Medulla oblongata (tissue), 1 donor: ENCODE results near the gene INF2.
A peak's percentile ranks its signal among the peaks of the same experiment; 100 is the strongest.

ENCODE experiments used
- DNase-seq: peaks from one replicate; pipeline ENCODE4 v3.0.0-alpha.2; 2015; ENCODE audit errors: extremely low spot score

INF2 gene

DNA sequence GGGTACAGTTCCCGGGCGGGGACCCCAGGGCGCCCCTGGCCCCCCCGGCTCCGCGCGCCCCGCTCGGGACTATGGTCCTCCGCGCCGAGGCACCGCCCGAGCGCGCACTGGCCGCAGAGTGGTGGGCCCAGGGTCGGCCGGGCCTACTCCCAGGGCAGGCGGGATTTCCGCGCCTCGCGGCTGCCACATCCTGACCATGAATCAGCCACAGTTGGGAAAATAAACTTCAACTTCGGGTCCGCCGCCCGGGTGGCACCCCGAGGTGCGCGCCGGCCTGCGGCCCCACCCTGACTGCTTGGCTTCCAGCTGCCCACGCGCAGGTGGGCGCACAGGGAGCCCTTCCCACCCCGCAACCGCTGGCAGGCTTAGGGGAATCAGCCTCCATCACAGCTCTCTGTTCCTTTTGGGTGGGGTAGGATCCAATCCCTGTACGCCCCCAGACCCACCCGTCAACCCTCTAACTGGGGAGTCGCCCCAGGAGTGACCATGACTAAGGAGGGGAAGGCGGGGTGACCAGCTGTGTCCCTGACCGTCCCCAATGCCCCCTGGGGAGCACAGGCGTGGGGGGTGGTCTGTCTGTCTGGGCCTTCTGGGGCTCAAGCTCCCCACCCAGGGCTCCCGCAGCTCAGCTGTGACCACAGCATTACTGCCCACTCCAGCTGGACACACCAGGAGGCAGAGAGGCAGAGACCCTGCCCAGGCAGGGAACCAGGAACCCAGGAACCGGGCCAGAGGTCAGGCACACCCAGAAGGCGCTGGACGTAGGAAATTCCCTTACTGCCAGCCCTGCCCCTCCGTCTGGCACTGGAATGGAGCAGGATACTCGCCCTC is 678 bp downstream of the INF2 start:
- no peak for DNase-seq

GRCh38 chr14:104690861-104691455 is 1.5 kb downstream of the INF2 start:
- no peak for DNase-seq

DNA sequence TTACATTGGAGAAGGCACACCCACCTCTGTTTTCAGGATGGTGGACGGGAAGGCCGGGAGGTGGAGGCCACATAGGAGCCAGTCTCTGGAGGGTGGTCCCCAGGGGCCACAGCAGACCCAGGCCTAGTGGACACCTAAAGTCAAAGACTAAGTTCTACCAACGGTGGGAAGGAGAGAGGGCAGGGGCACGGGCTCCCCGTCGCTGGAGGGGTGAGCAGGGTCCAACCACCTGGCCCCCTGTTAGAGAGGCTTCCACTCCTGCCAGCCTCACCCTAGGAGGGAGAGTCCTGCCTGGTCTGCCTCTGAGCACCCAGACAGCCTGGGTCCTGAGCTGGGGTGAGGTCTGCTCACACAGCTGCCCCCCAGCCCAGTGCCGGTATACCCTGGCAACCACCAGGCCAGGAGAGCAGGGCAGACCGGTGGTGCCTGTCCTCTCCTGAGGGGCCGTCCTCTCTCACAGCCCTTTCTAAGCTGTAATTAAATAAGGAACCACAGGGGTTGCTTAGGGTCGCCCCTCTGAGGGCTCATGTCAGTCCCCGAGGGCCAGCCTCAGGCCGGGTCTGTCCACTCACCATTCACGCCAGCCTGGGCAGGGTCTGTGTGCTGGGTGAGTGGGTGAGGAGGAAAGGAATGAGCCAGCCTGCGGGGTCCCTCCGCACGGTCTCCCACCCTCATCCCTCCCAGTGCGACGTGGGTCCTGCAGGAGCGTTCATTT is 2.3 kb downstream of the INF2 start:
- DNase-seq = no peak

GRCh38 chr14:104692261-104692938 is 3.0 kb downstream of the INF2 start:
- no peak for DNase-seq

GRCh38 chr14:104692939-104693315 is 3.5 kb downstream of the INF2 start:
- DNase-seq = no peak

DNA sequence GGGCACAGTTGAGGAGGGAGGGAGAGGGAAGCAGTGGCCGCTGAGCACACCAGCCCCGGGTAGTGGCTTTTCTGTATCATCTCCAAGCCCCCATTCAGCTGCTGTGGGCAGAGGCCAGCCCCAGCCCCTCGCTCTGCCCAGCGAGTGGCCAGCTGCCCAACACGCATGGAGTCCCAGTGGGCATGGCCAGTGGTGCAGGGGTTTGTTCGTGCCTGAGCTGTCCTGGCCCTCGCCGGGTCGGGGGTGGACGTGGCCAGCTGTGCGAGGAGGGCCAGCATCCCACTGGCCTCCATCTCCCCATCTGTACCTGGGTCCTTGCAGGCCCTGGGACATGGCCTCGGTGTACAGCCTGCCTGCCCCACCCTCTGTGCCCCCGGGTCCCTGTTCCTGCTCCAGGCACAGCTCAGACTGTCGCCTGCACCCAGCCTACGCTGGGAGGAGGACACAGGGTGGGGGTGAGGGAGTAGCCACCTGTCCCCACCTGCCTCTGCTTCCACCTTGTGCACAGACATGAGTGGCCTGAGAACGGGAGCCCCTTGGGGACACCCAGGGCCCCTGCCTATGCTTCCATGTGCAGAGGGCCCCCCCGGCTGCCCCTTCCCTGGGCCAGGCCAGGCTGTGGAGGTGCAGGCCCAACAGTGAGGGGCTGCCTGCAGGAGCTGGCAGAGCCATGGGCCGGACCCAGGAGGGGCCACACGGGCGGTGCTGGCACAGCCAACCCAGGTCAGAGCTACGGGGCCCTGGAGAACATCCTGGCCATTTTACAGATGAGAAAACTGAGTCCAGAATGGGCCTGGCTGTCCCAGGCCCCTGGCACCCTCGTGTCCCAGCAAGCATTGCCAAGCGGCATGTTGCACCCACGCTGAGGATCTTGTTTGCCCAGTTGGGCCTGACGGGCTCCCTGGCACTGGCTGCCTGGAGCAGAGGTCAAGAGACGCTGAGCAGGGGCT is 4.3 kb downstream of the INF2 start:
- DNase-seq = no peak

- DNase-seq = peak; percentile 94
Measured at GRCh38 chr14:104694475-104694950, 5.1 kb downstream of the INF2 start.

DNA sequence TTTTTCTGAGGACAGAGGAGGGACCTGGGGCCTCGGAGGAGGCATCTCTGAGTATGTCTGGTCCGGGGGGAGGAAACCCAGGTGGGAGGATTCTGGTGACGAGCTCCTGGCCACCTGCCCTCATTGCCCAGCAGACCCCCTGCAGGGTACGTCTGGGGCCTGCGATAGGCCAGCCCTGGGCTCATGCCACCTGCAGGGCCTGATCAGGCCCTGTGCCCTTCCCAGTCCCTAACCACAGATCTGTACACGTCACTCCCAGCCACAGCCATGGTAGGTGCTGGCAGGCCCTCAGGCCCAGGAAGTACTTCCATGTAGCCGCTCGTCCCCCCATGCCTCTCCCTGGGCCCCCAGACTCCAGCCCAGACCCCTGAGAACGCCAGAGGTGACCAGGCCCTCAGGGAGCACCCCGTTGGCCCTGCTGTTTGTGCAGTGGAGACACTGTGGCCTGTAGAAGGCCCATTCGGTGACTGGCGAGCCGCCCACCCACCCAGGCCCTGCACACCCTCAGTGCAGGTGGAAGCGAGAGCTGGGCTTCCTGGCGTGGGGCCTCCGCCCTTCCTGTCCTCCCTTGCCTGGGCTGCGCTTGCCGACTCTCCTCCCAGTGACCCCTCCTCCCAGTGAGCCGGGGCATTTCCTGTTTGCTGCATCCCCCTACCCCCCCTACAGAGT is 5.7 kb downstream of the INF2 start:
- DNase-seq = no peak

GRCh38 chr14:104695660-104696000 is 6.2 kb downstream of the INF2 start:
- no peak for DNase-seq

DNA sequence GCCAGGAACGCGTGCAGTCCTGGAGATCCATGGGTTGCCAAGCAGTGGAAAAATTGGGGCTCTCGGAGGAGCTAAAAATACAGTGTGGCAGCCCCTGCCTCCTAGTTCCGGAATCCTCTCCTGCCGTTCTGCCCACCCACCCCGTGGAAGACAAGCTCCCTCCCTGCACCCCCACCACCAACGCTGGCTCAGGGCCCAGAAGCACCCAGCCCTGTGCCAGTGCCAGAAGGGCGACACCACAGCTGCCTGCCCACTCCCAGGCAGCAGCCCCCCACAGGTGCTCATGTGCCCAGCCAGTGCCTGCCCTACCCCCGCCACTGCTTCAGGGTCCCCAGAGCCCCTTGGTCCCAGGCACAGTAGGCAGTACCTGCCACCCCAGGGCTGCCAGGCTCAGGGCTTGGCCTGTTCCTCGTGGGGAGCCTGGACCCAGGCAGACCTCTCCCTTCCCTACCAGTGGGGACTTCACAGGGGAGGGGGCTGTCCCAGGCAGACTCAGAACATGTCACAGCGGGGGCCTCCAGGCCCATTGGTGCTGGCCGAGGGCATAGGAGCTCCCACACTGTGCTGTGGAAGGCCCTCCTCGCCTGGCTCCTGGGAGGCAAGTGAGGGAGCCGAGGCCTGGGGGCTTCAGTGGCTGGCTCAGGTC is 7.4 kb downstream of the INF2 start:
- no peak for DNase-seq

GRCh38 chr14:104697317-104697703 is 7.9 kb downstream of the INF2 start:
- DNase-seq = no peak

- no peak for DNase-seq
Measured at GRCh38 chr14:104697892-104698583, 8.6 kb downstream of the INF2 start.

GRCh38 chr14:104698688-104699425 is 9.4 kb downstream of the INF2 start:
- DNase-seq = peak; percentile 57

- DNase-seq = no peak
Measured at GRCh38 chr14:104699426-104699748, 10.0 kb downstream of the INF2 start.

- no peak for DNase-seq
Measured at GRCh38 chr14:104700225-104700651, 10.8 kb downstream of the INF2 start.

DNA sequence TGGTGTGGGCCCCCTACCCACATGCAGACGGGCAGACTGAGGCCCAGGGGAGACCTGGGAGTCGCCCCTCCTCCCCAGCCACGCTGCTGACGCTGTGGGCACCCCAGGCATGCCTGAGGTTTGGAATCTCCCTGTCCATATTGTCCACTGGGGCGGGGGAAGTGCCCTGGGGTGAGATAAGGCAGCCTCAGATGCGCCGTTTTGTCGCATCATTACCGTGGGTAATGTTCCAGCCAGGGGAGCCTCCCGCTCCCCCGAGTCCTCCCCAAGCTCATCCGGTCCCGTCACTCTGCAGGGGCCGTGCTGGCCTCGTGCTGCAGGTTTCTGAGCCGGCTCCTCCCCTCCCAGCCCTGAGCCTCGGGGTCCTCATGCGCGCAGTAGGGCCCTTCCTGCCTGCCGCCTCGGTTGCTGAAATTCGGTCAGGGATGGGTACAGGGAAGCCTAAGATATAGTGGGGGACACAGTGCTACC is 11.4 kb downstream of the INF2 start:
- DNase-seq = no peak

DNA sequence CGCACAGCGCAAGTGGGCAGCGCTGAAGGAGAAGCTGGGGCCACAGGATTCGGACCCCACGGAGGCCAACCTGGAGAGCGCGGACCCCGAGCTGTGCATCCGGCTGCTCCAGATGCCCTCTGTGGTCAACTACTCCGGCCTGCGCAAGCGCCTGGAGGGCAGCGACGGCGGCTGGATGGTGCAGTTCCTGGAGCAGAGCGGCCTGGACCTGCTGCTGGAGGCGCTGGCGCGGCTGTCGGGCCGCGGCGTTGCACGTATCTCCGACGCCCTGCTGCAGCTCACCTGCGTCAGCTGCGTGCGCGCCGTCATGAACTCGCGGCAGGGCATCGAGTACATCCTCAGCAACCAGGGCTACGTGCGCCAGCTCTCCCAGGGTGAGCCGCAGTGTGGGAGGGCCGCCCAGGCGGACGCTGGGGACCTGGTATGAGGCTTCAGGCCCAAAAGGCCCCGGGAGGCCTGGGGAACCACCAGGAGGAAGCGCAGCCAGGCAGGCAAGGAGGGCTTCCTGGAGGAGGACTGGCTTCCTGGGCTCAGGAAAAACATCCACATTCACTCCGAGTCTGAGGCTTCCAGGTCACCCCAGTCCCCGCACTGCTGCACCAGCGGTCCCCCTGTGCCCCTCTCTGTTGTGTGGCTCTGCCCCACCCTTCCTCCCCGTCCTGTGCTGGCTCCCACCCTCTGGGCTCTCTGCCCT is 12.1 kb downstream of the INF2 start:
- DNase-seq = no peak

DNA sequence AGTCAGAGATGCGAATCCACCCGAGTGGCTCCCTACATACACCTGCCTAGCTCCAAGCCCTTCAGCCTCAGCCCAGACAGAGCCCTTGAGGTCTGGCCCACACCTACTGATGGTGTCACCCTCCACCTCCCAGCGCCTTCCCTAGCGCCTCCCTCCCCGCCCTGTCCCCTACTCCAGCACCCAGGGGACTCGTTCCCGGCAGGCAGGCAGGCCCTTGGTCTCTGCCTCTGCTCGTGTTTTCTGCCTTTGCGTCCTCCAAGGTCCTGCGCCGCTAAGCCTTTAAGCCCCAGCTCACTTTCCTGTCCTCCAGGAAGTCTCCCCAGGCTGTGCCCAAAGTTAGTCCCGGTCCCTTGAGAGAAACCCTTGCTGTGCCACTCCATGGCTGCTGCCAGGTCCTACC is 12.7 kb downstream of the INF2 start:
- DNase-seq = no peak
